Measurements from ENCODE around the gene SEC31B.

The SEC31B gene

GRCh38 chr10:100468322-100468721 is 51.3 kb downstream of the SEC31B start:
- TF ChIP-seq CTCF (conservative IDR thresholded peaks at IDR 0.05; ENCODE audit: low read depth, low read length) = no peak
- H3K4me3 ChIP-seq (IDR thresholded peaks at IDR 0.05; ENCODE audit: insufficient read depth, low read depth, low read length) = no peak overlapping the region
- no peak overlapping the region for H3K9ac ChIP-seq
- H4K20me1 ChIP-seq (ENCODE audit: insufficient read depth) = no peaks in the 10 kb centered on the region
- no peak overlapping the region for H3K4me2 ChIP-seq
- no peaks in the 10 kb centered on the region for H3K79me2 ChIP-seq (ENCODE audit: insufficient read depth, low read depth)
- H3K27me3 ChIP-seq (ENCODE audit: insufficient read depth, low read depth) = no peaks in the 10 kb centered on the region
- H2AFZ ChIP-seq (ENCODE audit: low read depth) = no peak overlapping the region
- no peak overlapping the region for H3K27ac ChIP-seq
- H3K4me1 ChIP-seq (ENCODE audit: low read depth, poor library complexity, severe bottlenecking) = no peaks in the 10 kb centered on the region
- H3K36me3 ChIP-seq (ENCODE audit: insufficient read depth) = no peaks in the 10 kb centered on the region

DNA sequence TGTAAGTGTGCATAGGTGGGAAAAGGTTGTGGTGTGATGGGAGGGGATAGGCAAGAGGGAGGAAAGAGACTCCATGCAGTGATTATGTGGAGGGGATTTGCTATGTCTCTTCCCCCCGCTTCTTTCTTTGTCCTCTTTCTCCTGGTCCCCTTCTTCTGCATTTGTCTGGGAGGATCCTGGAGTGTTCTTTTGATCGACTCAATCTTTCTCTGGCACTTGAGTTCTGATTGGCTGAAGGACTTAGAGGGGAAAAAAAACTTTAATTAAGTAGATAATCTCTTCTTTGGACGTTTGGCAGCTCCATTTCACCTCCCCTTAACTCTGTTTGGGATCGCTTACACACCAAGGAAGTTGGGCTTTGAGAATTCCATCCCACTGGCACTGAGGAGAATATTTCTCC is 57.0 kb downstream of the SEC31B start, which contains the start of gene WNT8B:
Gene WNT8B, plus strand, starts transcription at position 301 of the 400 bp plus-strand sequence. CDS start 160 bp downstream, outside the sequence.
- H3K4me2 ChIP-seq = no peak within 1 kb of the TSS

GRCh38 chr10:100448951-100449350 is 70.7 kb downstream of the SEC31B start:
- Histone ChIP-seq H3K4me1 (ENCODE audit: low read depth, poor library complexity, severe bottlenecking) (no peaks in the 10 kb centered on the region), H2AFZ (ENCODE audit: low read depth) (no peak overlapping the region), H4K20me1 (ENCODE audit: insufficient read depth) (no peaks in the 10 kb centered on the region), H3K9ac (no peak overlapping the region), H3K27me3 (ENCODE audit: insufficient read depth, low read depth) (no peaks in the 10 kb centered on the region), H3K27ac (no peak overlapping the region), H3K36me3 (ENCODE audit: insufficient read depth) (no peaks in the 10 kb centered on the region), H3K4me2 (no peak overlapping the region), H3K4me3 (IDR thresholded peaks at IDR 0.05; ENCODE audit: insufficient read depth, low read depth, low read length) (no peak overlapping the region), H3K79me2 (ENCODE audit: insufficient read depth, low read depth) (no peaks in the 10 kb centered on the region)
- TF ChIP-seq CTCF (conservative IDR thresholded peaks at IDR 0.05; ENCODE audit: low read depth, low read length) = no peak

More for the DNA sequence above, 57.0 kb downstream of the SEC31B start, which contains the start of gene WNT8B:
- Histone ChIP-seq H2AFZ (ENCODE audit: low read depth) (no peak within 1 kb of the TSS), H4K20me1 (ENCODE audit: insufficient read depth) (no peaks in the 10 kb centered on the region), H3K4me3 (IDR thresholded peaks at IDR 0.05; ENCODE audit: insufficient read depth, low read depth, low read length) (no peak within 1 kb of the TSS), H3K9ac (no peak within 1 kb of the TSS), H3K4me1 (ENCODE audit: low read depth, poor library complexity, severe bottlenecking) (no peaks in the 10 kb centered on the region), H3K36me3 (ENCODE audit: insufficient read depth) (no peaks in the 10 kb centered on the region), H3K27me3 (ENCODE audit: insufficient read depth, low read depth) (no peaks in the 10 kb centered on the region), H3K79me2 (ENCODE audit: insufficient read depth, low read depth) (no peaks in the 10 kb centered on the region), H3K27ac (no peak within 1 kb of the TSS)
- TF ChIP-seq CTCF (conservative IDR thresholded peaks at IDR 0.05; ENCODE audit: low read depth, low read length) = no peak

DNA sequence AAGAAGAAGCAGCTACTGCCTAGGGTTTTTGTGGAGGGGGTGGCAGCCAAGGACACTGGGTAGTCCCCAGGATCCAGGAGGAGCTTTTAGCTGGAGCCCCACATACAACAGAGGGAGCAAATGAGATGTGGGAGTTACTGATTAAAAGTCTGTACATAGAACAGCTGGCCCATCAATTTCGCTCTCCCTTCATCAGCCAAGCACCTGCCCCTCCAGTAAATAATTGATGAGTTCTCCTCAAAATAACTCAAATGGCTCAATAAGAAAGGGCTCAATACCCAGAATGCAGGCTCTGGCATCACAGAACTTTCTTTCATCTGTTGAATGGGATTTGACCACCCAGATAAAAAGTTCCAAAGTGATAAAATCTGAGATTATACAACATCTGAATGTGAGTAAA is 72.0 kb downstream of the SEC31B start:
- no peak for TF ChIP-seq CTCF (conservative IDR thresholded peaks at IDR 0.05; ENCODE audit: low read depth, low read length)
- no peaks in the 10 kb centered on the region for H3K4me1 ChIP-seq (ENCODE audit: low read depth, poor library complexity, severe bottlenecking)
- no peak overlapping the region for H3K4me2 ChIP-seq
- no peak overlapping the region for H3K9ac ChIP-seq
- H3K79me2 ChIP-seq (ENCODE audit: insufficient read depth, low read depth) = no peaks in the 10 kb centered on the region
- no peaks in the 10 kb centered on the region for H3K27me3 ChIP-seq (ENCODE audit: insufficient read depth, low read depth)
- H3K36me3 ChIP-seq (ENCODE audit: insufficient read depth) = no peaks in the 10 kb centered on the region
- H3K4me3 ChIP-seq (IDR thresholded peaks at IDR 0.05; ENCODE audit: insufficient read depth, low read depth, low read length) = no peak overlapping the region
- H2AFZ ChIP-seq (ENCODE audit: low read depth) = no peak overlapping the region
- H4K20me1 ChIP-seq (ENCODE audit: insufficient read depth) = no peaks in the 10 kb centered on the region
- no peak overlapping the region for H3K27ac ChIP-seq

Data from KMS-11 (cell line).